ENCODE measurements around the gene NKD2.

- TF ChIP-seq CTCF (IDR thresholded peaks at IDR 0.05; ENCODE audit: poor library complexity) (no peak), EZH2phosphoT487 (IDR thresholded peaks at IDR 0.05; ENCODE audit: low read depth, severe bottlenecking, unreplicated experiment) (no peak)
Measured at GRCh38 chr5:968881-969280, 39.7 kb upstream of the NKD2 start.
